Activated B cell treated with CpG ODN at 0.5 μM for 24 hours (primary cell): Measurements from ENCODE around the gene C6orf141. TPM values are rescaled to one million over a fixed set of nuclear protein-coding genes. Genes with fewer than 3 reads are reported as not detected.

Experiments
- ATAC-seq: fragments of 200-7000 bp; cut with Tn5 transposase; one replicate; pipeline ENCODE4 v1.10.0; 2021; ENCODE audit warnings: low read depth, mild to moderate bottlenecking, moderate library complexity
- CTCF ChIA-PET: fragments of 350-600 bp; sonication (Branson Sonifier 250); formaldehyde crosslinking; loops from one replicate; lab custom pipeline; 2021; ENCODE audit warnings: antibody characterized with exemption; lab: Charles Lee
- POLR2A ChIA-PET: fragments of 350-600 bp; sonication (Branson Sonifier 250); formaldehyde crosslinking; loops from one replicate; lab custom pipeline; 2021; ENCODE audit warnings: antibody characterized with exemption; lab: Charles Lee
- DNase-seq: peaks from one replicate; pipeline ENCODE4 v3.0.0; 2022
- H3K27ac Mint-ChIP-seq: one replicate; pipeline ENCODE4 v1.8.0; 2020; ENCODE audit warnings: mixed read lengths
- H3K27me3 Mint-ChIP-seq: one replicate; pipeline ENCODE4 v1.8.0; 2021; ENCODE audit warnings: mixed read lengths
- H3K36me3 Mint-ChIP-seq: one replicate; pipeline ENCODE4 v1.8.0; 2021; ENCODE audit warnings: low read depth, mixed read lengths
- H3K4me1 Mint-ChIP-seq: one replicate; pipeline ENCODE4 v1.8.0; 2021; ENCODE audit warnings: mixed read lengths
- H3K4me3 Mint-ChIP-seq: one replicate; pipeline ENCODE4 v1.8.0; 2020; ENCODE audit warnings: mild to moderate bottlenecking, mixed read lengths
- H3K9me3 Mint-ChIP-seq: one replicate; pipeline ENCODE4 v1.8.0; 2020; ENCODE audit warnings: mixed read lengths
- intact Hi-C: fragments of 100-400 bp; cut with micrococcal nuclease; formaldehyde crosslinking; loops from one replicate; pipeline ENCODE4 v1.15.1; 2024
- total RNA-seq: library from RNA; stranded (reverse); gene quantifications from 2 replicates; pipeline ENCODE4 v1.2.3, GENCODE V29; 2022
- TF ChIP-seq, protein P1 (sequence below): fragments of 200-600 bp; IDR thresholded peaks from one replicate; pipeline ENCODE4 v1.8.0; 2022; ENCODE audit warnings: antibody characterized with exemption, mild to moderate bottlenecking

C6orf141 gene
- total RNA-seq, 1 donor from 2014 or later: not detected

DNA sequence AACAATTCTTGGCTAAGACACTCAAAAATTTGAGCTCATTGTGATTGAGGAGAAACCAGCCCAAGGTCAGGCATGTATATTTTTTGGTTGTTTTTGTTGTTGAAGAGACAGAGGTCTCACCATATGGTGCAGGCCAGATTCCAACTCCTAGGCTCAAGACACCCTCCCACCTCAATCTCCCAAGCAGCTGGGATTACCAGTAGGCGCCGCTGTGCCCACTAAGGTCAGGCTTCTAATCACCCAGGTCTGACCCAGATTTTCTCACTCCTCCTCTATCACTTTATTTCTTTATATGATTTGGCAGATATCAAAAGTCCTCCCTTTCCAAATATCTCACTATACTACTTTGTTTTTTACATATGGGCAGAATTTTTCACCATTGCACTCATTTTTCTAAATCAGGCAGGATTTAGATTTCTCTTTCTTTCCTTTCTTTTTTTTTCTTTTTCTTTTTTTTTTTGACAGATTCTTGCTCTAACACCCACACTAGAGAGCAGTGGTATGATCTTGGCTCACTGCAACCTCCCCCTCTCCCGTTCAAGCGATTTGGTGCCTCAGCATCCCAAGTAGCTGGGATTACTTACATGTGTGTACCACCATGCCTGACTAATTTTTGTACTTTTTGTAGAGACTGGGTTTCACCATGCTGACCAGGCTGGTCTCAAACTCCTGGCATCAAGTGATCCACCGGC, 1.7 kb upstream of the C6orf141 start:
- peaks cover 42% of the 10 kb centered on the region for H3K27me3 Mint-ChIP-seq
- peaks cover 19% of the 10 kb centered on the region for H3K4me1 Mint-ChIP-seq
- ATAC-seq (no peak), DNase-seq (no peak)
- CTCF ChIA-PET: no interaction called here
- H3K9me3 Mint-ChIP-seq: no peaks in the 10 kb centered on the region
- no peak overlapping the region for H3K4me3 Mint-ChIP-seq
- intact Hi-C loops: no loop called here
- POLR2A ChIA-PET: interaction anchor here (0.7 kb wide), 1 partner anchor 140 kb away, joined by 3 read pairs; no protein-coding TSS in a partner anchor
- no peak overlapping the region for H3K27ac Mint-ChIP-seq
- H3K36me3 Mint-ChIP-seq: no peaks in the 10 kb centered on the region
- TF ChIP-seq, protein P1, sequence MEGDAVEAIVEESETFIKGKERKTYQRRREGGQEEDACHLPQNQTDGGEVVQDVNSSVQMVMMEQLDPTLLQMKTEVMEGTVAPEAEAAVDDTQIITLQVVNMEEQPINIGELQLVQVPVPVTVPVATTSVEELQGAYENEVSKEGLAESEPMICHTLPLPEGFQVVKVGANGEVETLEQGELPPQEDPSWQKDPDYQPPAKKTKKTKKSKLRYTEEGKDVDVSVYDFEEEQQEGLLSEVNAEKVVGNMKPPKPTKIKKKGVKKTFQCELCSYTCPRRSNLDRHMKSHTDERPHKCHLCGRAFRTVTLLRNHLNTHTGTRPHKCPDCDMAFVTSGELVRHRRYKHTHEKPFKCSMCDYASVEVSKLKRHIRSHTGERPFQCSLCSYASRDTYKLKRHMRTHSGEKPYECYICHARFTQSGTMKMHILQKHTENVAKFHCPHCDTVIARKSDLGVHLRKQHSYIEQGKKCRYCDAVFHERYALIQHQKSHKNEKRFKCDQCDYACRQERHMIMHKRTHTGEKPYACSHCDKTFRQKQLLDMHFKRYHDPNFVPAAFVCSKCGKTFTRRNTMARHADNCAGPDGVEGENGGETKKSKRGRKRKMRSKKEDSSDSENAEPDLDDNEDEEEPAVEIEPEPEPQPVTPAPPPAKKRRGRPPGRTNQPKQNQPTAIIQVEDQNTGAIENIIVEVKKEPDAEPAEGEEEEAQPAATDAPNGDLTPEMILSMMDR: no peak

DNA sequence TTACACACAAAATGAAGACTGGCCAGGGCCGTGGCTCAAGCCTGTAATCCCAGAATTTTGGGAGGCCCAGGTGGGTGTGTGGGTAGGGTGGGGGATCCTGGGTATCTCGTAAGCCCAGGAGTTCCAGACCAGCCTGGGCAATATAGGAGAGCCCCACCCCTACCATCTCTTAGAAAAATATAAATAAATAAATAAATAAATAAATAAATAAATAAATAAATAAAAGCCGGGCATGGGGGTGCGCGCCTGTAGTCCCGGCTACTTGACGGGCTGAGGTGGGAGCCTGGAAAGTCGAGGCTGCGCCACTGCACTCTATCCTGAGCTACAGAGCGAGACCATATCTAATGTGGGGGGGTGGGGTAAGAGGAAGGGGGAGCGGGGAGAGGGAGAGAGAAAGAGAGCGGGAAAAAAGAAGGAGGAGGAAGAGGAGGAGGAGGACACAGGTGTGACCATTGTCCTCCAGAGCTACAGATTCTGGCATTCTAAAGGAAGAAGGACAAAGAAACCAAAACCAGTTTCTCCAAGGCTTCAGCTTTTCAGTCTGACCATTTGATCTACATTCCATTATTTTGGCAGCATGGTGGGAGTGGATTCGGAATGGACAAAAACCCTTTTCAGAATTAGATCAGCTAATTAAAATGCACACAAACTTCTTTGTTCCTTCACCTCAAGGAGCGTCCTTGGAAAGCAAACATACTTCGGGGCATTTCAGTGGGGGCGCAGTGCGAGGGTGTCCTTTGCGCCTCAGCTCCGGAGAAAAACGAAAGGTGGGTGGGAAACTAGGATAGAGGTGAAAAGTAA, 577 bp upstream of the C6orf141 start:
- intact Hi-C loops: no loop called here
- no peaks in the 10 kb centered on the region for H3K9me3 Mint-ChIP-seq
- POLR2A ChIA-PET: no interaction called here
- no peak for ATAC-seq
- no peaks in the 10 kb centered on the region for H3K36me3 Mint-ChIP-seq
- CTCF ChIA-PET: interaction anchor here (1.4 kb wide), 1 partner anchor 15 kb away, joined by 3 read pairs; no protein-coding TSS in a partner anchor
- TF ChIP-seq, protein P1: no peak
- DNase-seq: no peak
- peaks cover 42% of the 10 kb centered on the region for H3K27me3 Mint-ChIP-seq
- H3K4me3 Mint-ChIP-seq: peak overlapping the region; percentile 69
- no peak overlapping the region for H3K27ac Mint-ChIP-seq
- H3K4me1 Mint-ChIP-seq: peaks cover 19% of the 10 kb centered on the region

DNA sequence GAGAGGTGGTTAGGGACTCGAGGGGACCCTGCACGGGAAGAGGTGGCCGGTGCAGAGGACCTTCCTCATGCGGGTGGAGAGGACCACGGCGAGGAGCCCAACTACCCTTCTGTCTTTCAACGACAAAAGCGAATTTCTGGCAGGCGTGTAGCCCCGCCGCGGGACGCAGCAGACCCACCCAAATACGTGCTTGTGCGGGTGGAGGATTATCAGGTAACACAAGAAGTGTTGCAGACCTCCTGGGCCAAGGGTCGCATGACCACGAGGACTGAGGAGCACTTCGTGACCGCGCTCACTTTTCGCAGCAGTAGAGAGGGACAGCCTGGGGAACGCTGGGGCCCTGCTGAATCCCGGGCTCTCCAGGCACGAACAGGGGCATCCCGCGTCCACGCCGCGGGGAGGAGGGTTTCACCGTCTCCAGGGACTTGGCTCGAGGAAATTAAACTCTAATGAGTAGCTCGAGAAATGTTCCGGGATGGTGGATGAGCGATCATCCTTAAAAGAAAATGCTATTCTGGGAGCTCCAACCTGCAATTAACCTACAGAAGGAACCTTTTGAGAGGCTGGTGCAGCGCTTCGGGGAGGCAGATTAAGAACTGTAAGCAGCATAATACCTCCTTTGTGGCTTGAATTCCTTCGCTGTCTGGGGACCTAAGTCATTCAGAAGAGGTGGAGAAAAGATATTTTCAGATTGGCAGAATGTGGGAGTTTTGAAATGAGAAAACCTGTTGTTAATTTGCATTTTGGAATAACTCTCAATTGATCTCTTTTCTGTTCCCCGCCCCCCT, 804 bp downstream of the C6orf141 start:
- intact Hi-C loops: no loop called here
- no peak overlapping the region for H3K27ac Mint-ChIP-seq
- POLR2A ChIA-PET: no interaction called here
- H3K27me3 Mint-ChIP-seq: peaks cover 40% of the 10 kb centered on the region
- DNase-seq: no peak
- CTCF ChIA-PET: no interaction called here
- no peaks in the 10 kb centered on the region for H3K36me3 Mint-ChIP-seq
- peak overlapping the region; percentile 69 for H3K4me3 Mint-ChIP-seq
- ATAC-seq: peak; percentile 18
- H3K9me3 Mint-ChIP-seq: no peaks in the 10 kb centered on the region
- TF ChIP-seq, protein P1: no peak
- H3K4me1 Mint-ChIP-seq: peaks cover 19% of the 10 kb centered on the region

DNA sequence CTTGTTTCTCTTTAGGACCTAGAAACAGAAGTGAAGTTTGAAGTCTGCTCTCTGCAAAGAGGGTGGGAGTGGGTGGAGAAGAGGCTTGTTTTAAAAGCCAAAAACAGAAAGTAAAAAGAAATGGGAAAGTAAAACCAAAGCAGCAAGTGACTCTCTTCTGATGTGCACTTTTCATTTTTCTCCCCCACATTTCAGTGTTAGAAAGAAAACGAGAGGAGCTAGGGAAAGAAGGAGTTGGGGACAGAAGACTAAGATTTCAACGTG, 1.3 kb downstream of the C6orf141 start:
- ATAC-seq (no peak), DNase-seq (no peak)
- peaks cover 36% of the 10 kb centered on the region for H3K27me3 Mint-ChIP-seq
- intact Hi-C loops: no loop called here
- no peaks in the 10 kb centered on the region for H3K36me3 Mint-ChIP-seq
- peaks cover 19% of the 10 kb centered on the region for H3K4me1 Mint-ChIP-seq
- no peaks in the 10 kb centered on the region for H3K9me3 Mint-ChIP-seq
- H3K4me3 Mint-ChIP-seq: peak overlapping the region; percentile 69
- CTCF ChIA-PET: no interaction called here
- POLR2A ChIA-PET: no interaction called here
- no peak overlapping the region for H3K27ac Mint-ChIP-seq
- TF ChIP-seq, protein P1: no peak

DNA sequence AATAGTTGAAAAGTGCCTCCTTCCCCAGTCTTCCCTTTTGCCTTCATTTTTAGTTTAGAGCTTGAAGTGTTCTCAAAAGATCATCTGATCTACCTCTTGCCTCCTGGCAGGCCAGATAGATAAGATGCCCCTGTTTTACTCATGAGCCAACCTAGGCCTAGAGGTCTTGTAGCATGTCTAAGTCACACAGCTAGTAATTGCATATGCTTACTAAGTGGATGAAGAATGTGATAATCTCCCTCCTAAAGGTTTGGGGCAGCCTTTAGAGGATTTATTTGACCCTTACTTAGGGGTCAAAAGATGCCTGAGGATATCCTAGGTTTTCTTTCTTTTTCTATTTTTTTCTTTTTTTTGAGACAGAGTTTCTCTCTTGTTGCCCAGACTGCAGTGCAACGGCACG, 2.1 kb downstream of the C6orf141 start:
- Mint-ChIP-seq H3K9me3 (no peaks in the 10 kb centered on the region), H3K36me3 (no peaks in the 10 kb centered on the region), H3K4me3 (no peak overlapping the region), H3K27me3 (peaks cover 34% of the 10 kb centered on the region), H3K4me1 (peaks cover 19% of the 10 kb centered on the region), H3K27ac (no peak overlapping the region)
- intact Hi-C loops: no loop called here
- CTCF ChIA-PET: no interaction called here
- no peak for ATAC-seq
- DNase-seq: no peak
- POLR2A ChIA-PET: no interaction called here
- TF ChIP-seq, protein P1: no peak
